Uterus (tissue), 4 donors: ENCODE measurements around the gene GRIN2A. TPM values are rescaled to one million over a fixed set of nuclear protein-coding genes. Genes with fewer than 3 reads are reported as not detected.

Experiments
- DNase-seq, 2 donors: peaks; one replicate each; pipeline ENCODE4 v3.0.0-alpha.2; 2019 to 2020
- H3K27ac ChIP-seq, 2 donors: fragments of 200-600 bp; sonication (generic); 1 replicate in 1 of 2; 2 replicates in 1 of 2; pipeline ENCODE4 v1.5.1; 2016 to 2018
- H3K27me3 ChIP-seq, 2 donors: fragments of 200-600 bp; sonication (generic); one replicate each; pipeline ENCODE4 v1.5.1; 2018 to 2019; ENCODE audit warnings: control low read depth in 1 of 2
- H3K36me3 ChIP-seq, 2 donors: fragments of 200-600 bp; sonication (generic); one replicate each; pipeline ENCODE4 v1.5.1; 2019; ENCODE audit warnings: control low read depth in 1 of 2
- H3K4me1 ChIP-seq, 2 donors: fragments of 200-600 bp; sonication (generic); one replicate each; pipeline ENCODE4 v1.5.1; 2018 to 2019; ENCODE audit warnings: control low read depth in 1 of 2
- H3K4me3 ChIP-seq, 2 donors: fragments of 200-600 bp; sonication (generic); 1 replicate in 1 of 2; 2 replicates in 1 of 2; pipeline ENCODE4 v1.5.1; 2018 to 2019; ENCODE audit warnings: mild to moderate bottlenecking in 1 of 2
- H3K9me3 ChIP-seq, 2 donors: fragments of 200-600 bp; sonication (generic); one replicate each; pipeline ENCODE4 v1.5.1; 2019; ENCODE audit warnings: control low read depth in 1 of 2
- CTCF ChIP-seq, 4 experiments: fragments of 200-600 bp in 2 of 4; fragments of 450-650 bp in 2 of 4; sonication (generic) in 2 of 4; IDR thresholded peaks; one replicate each; pipeline ENCODE4 v1.5.1; 2016 to 2019; ENCODE audit warnings: antibody characterized with exemption in 4 of 4, mild to moderate bottlenecking in 2 of 4, moderate library complexity in 1 of 4
- POLR2A ChIP-seq, 2 donors: fragments of 450-650 bp; IDR thresholded peaks; one replicate each; pipeline ENCODE4 v1.6.1; 2016; ENCODE audit warnings: antibody characterized with exemption in 2 of 2, mild to moderate bottlenecking in 1 of 2, moderate library complexity in 1 of 2
- intact Hi-C: fragments of 100-400 bp; cut with DNase I; formaldehyde crosslinking; loops from one replicate; pipeline ENCODE4 v1.15.1; 2023; ENCODE audit warnings: low total_unique reads
- total RNA-seq, 4 donors: library from RNA; depleted of rRNA in 3 of 4; stranded (reverse); fragments of >200 nt in 3 of 4; gene quantifications; one replicate each; pipeline versions ENCODE4 v1.1.0 to v1.2.4, GENCODE V29; 2014 to 2023
- donor health status: DM: yes; HTN: yes; CAD: no.

GRIN2A gene
- total RNA-seq, 4 donors from 2014 or later, result under 0.01 to 2.4 (median 0.56) TPM

DNA sequence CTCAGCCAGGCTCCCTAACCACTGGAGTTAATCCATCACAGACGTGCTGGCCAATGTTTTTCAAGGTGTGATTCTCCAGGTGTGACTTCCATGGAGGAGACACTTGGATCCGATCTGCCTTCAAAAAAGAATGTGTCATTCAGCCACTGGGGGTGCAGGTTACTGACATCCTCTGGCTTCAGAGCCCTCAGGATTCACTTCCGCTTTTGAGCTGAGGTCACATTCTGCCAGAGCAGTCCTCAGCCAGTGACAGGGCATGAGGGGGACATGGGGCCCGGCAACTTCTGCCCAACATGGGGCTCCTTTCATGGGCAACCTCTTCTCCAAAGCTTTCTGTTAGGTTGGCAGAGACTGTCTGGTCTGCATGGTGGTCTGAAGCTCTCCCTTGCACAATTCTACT is 81.4 kb downstream of the GRIN2A start:
- no peaks in the 10 kb centered on the region for H3K27me3 ChIP-seq
- TF ChIP-seq POLR2A (IDR thresholded peaks at IDR 0.05) (no peak), CTCF (IDR thresholded peaks at IDR 0.05) (no peak)
- no peak overlapping the region for H3K4me3 ChIP-seq
- no peaks in the 10 kb centered on the region for H3K4me1 ChIP-seq
- intact Hi-C loops, result no loop called here
- no peaks in the 10 kb centered on the region for H3K36me3 ChIP-seq
- DNase-seq, result no peak
- no peak overlapping the region for H3K27ac ChIP-seq
- H3K9me3 ChIP-seq, result no peaks in the 10 kb centered on the region

- H3K9me3 ChIP-seq, result no peaks in the 10 kb centered on the region
- H3K4me3 ChIP-seq, result no peak overlapping the region
- H3K27me3 ChIP-seq, result no peaks in the 10 kb centered on the region
- intact Hi-C loops, result no loop called here
- no peaks in the 10 kb centered on the region for H3K36me3 ChIP-seq
- no peaks in the 10 kb centered on the region for H3K4me1 ChIP-seq
- TF ChIP-seq POLR2A (IDR thresholded peaks at IDR 0.05) (no peak), CTCF (IDR thresholded peaks at IDR 0.05) (no peak)
- H3K27ac ChIP-seq, result no peak overlapping the region
- DNase-seq, result no peak
These were observed 83.2 kb downstream of the GRIN2A start for GRCh38 chr16:10098991-10099390.

- TF ChIP-seq POLR2A (IDR thresholded peaks at IDR 0.05) (no peak), CTCF (IDR thresholded peaks at IDR 0.05) (no peak)
- Histone ChIP-seq H3K4me3 (no peak overlapping the region), H3K9me3 (no peaks in the 10 kb centered on the region), H3K4me1 (no peaks in the 10 kb centered on the region), H3K27me3 (no peaks in the 10 kb centered on the region), H3K36me3 (no peaks in the 10 kb centered on the region), H3K27ac (no peak overlapping the region)
- intact Hi-C loops, result no loop called here
- DNase-seq, result no peak
These were observed 85.0 kb downstream of the GRIN2A start for GRCh38 chr16:10097271-10097670.

- intact Hi-C loops, result no loop called here
- Histone ChIP-seq H3K4me1 (no peaks in the 10 kb centered on the region), H3K4me3 (no peak overlapping the region), H3K9me3 (no peaks in the 10 kb centered on the region), H3K27ac (no peak overlapping the region), H3K27me3 (no peaks in the 10 kb centered on the region), H3K36me3 (no peaks in the 10 kb centered on the region)
- TF ChIP-seq CTCF (IDR thresholded peaks at IDR 0.05) (no peak), POLR2A (IDR thresholded peaks at IDR 0.05) (no peak)
- no peak for DNase-seq
These were observed 88.7 kb downstream of the GRIN2A start for GRCh38 chr16:10093576-10093975.

- no peaks in the 10 kb centered on the region for H3K27me3 ChIP-seq
- no peak overlapping the region for H3K27ac ChIP-seq
- no peaks in the 10 kb centered on the region for H3K9me3 ChIP-seq
- intact Hi-C loops, result no loop called here
- DNase-seq, result no peak
- no peak for TF ChIP-seq POLR2A (IDR thresholded peaks at IDR 0.05)
- no peak for TF ChIP-seq CTCF (IDR thresholded peaks at IDR 0.05)
- no peak overlapping the region for H3K4me3 ChIP-seq
- H3K4me1 ChIP-seq, result no peaks in the 10 kb centered on the region
- no peaks in the 10 kb centered on the region for H3K36me3 ChIP-seq
These were observed 91.4 kb downstream of the GRIN2A start for GRCh38 chr16:10090816-10091215.
